PC-3 (cell line): ENCODE measurements around the gene SIPA1L3. TPM values are rescaled to one million over a fixed set of nuclear protein-coding genes. Genes with fewer than 3 reads are reported as not detected.

ENCODE experiments used
- ATAC-seq: fragments of 200-7000 bp; cut with Tn5 transposase; 2 replicates; pipeline ENCODE4 v1.9.1; 2020; ENCODE audit warnings: mild to moderate bottlenecking, moderate library complexity
- BruUV-seq: library from RNA; stranded (reverse); fragments of 400-500 nt; replicated peaks from 2 replicates; lab custom pipeline; 2021; lab: Mats Ljungman, UMichigan
- CTCF ChIA-PET: fragments of 300-600 bp; sonication (Branson Sonifier 250); formaldehyde crosslinking; loops from one replicate; lab custom pipeline; 2022; ENCODE audit warnings: antibody characterized with exemption; lab: Charles Lee
- POLR2A ChIA-PET: fragments of 300-600 bp; sonication (Branson Sonifier 250); formaldehyde crosslinking; loops from one replicate; lab custom pipeline; 2022; ENCODE audit warnings: antibody characterized with exemption; ENCODE audit not compliant: unreplicated experiment; lab: Charles Lee
- DNase-seq: peaks from one replicate; pipeline ENCODE4 v3.0.0-alpha.2; 2015
- H2AFZ ChIP-seq: fragments of 300-600 bp; sonication (generic); 2 replicates; pipeline ENCODE4 v1.6.0; 2016; ENCODE audit warnings: antibody characterized with exemption, low read length
- H3F3A ChIP-seq: fragments of 300-600 bp; sonication (generic); one replicate; pipeline ENCODE4 v1.6.0; 2017; ENCODE audit warnings: antibody characterized with exemption, low read length, control low read depth, mild to moderate bottlenecking; ENCODE audit not compliant: unreplicated experiment
- H3K27ac ChIP-seq: fragments of 300-600 bp; sonication (generic); 2 replicates; pipeline ENCODE4 v1.5.1; 2016; ENCODE audit warnings: mild to moderate bottlenecking, low read length
- H3K27me3 ChIP-seq: fragments of 300-600 bp; sonication (generic); 2 replicates; pipeline ENCODE4 v1.6.1; 2016; ENCODE audit warnings: low read length, mixed read lengths
- H3K36me3 ChIP-seq: fragments of 300-600 bp; sonication (generic); 2 replicates; pipeline ENCODE4 v1.6.1; 2016; ENCODE audit warnings: low read depth, mixed run types, low read length, mixed read lengths
- H3K4me1 ChIP-seq: fragments of 300-600 bp; sonication (generic); 2 replicates; pipeline ENCODE4 v1.5.1; 2016; ENCODE audit warnings: low read length; ENCODE audit not compliant: insufficient read depth
- H3K4me2 ChIP-seq: fragments of 300-600 bp; sonication (generic); 2 replicates; pipeline ENCODE4 v1.6.0; 2016; ENCODE audit warnings: low read length
- H3K4me3 ChIP-seq: fragments of 300-600 bp; sonication (generic); 2 replicates; pipeline ENCODE4 v1.5.1; 2016; ENCODE audit warnings: mild to moderate bottlenecking, low read length, mixed read lengths
- H3K79me2 ChIP-seq: fragments of 300-600 bp; sonication (generic); 2 replicates; pipeline ENCODE4 v1.6.1; 2017; ENCODE audit warnings: low read length, mixed read lengths
- H3K9ac ChIP-seq: fragments of 300-600 bp; sonication (generic); 2 replicates; pipeline ENCODE4 v1.6.0; 2016; ENCODE audit warnings: mild to moderate bottlenecking, low read length
- H3K9me2 ChIP-seq: fragments of 300-600 bp; sonication (generic); replicated peaks from 2 replicates; pipeline ENCODE4 v1.6.1; 2016; ENCODE audit warnings: mixed run types, low read length, mixed read lengths
- H3K9me3 ChIP-seq: fragments of 300-600 bp; sonication (generic); 2 replicates; pipeline ENCODE4 v1.6.1; 2016; ENCODE audit warnings: low read length, mixed read lengths
- H4K20me1 ChIP-seq: fragments of 300-600 bp; sonication (generic); 2 replicates; pipeline ENCODE4 v1.6.1; 2016; ENCODE audit warnings: low read length, mixed read lengths
- CTCF ChIP-seq: fragments of 300-600 bp; sonication (generic); conservative IDR thresholded peaks from 2 replicates; pipeline ENCODE4 v1.5.1; 2017; ENCODE audit warnings: antibody characterized with exemption, low read depth, mild to moderate bottlenecking, low read length
- EZH2 ChIP-seq: fragments of 300-600 bp; sonication (generic); IDR thresholded peaks from one replicate; pipeline ENCODE4 v1.6.1; 2017; ENCODE audit warnings: antibody characterized with exemption, mild to moderate bottlenecking, low read length; ENCODE audit not compliant: unreplicated experiment
- EZH2phosphoT487 ChIP-seq: fragments of 300-600 bp; sonication (generic); IDR thresholded peaks from 2 replicates; pipeline ENCODE4 v1.6.1; 2018; ENCODE audit warnings: mild to moderate bottlenecking, antibody characterized with exemption, low read length, borderline replicate concordance
- intact Hi-C: fragments of 100-400 bp; cut with micrococcal nuclease; formaldehyde crosslinking; loops from 2 replicates; pipeline ENCODE4 v1.9.0; 2023
- total RNA-seq: library from RNA; depleted of rRNA; stranded (reverse); fragments of >200 nt; gene quantifications from 2 replicates; pipeline ENCODE4 v1.2.3, GENCODE V29; 2014

SIPA1L3 gene
- total RNA-seq, 1 experiment from 2014 or later, result 38.7 TPM

- TF ChIP-seq EZH2phosphoT487 (no peak), EZH2 (no peak), CTCF (no peak)
- BruUV-seq, result TSS peak; percentile 63
- peaks cover 59% of the 10 kb centered on the region for H3K79me2 ChIP-seq
Measured at GRCh38 chr19:37907735-37908455, 887 bp downstream of the SIPA1L3 start.

GRCh38 chr19:37909661-37910199 lies 2.7 kb downstream of the SIPA1L3 start:
- no peak overlapping the region for H2AFZ ChIP-seq
- peak overlapping the region; percentile 95; the same call in 1 of the 2 replicates for H3K4me3 ChIP-seq
- DNase-seq (no peak), ATAC-seq (no peak)
- no peak overlapping the region for H3K9ac ChIP-seq
- TF ChIP-seq EZH2 (no peak), EZH2phosphoT487 (no peak), CTCF (no peak)
- H3K4me1 ChIP-seq, result peaks cover 21% of the 10 kb centered on the region
- H4K20me1 ChIP-seq, result no peaks in the 10 kb centered on the region
- peak overlapping the region; percentile 88 for H3K4me2 ChIP-seq
- H3K27ac ChIP-seq, result no peak overlapping the region
- ChIA-PET POLR2A (no interaction called here), CTCF (no interaction called here)
- no peaks in the 10 kb centered on the region for H3F3A ChIP-seq
- no peaks in the 10 kb centered on the region for H3K9me2 ChIP-seq
- intact Hi-C loops, result no loop called here
- H3K79me2 ChIP-seq, result peaks cover 75% of the 10 kb centered on the region
- no peaks in the 10 kb centered on the region for H3K9me3 ChIP-seq
- no TSS peak for BruUV-seq
- H3K36me3 ChIP-seq, result no peaks in the 10 kb centered on the region
- H3K27me3 ChIP-seq, result no peaks in the 10 kb centered on the region

More at GRCh38 chr19:37907735-37908455, 887 bp downstream of the SIPA1L3 start:
- Histone ChIP-seq H3K9ac (peak overlapping the region; percentile 87), H3K9me2 (no peaks in the 10 kb centered on the region), H2AFZ (peak overlapping the region; percentile 75), H3K4me1 (peaks cover 21% of the 10 kb centered on the region), H3F3A (no peaks in the 10 kb centered on the region), H3K27me3 (no peaks in the 10 kb centered on the region), H3K27ac (no peak overlapping the region), H4K20me1 (no peaks in the 10 kb centered on the region), H3K4me2 (peak overlapping the region; percentile 88), H3K9me3 (no peaks in the 10 kb centered on the region), H3K4me3 (peak overlapping the region; percentile 95), H3K36me3 (no peaks in the 10 kb centered on the region)
- ATAC-seq, result no peak
- ChIA-PET CTCF (interaction anchor here (0.6 kb wide), 1 partner anchor 323 kb away, joined by 3 read pairs; no protein-coding TSS in a partner anchor), POLR2A (interaction anchor here (0.5 kb wide), 1 partner anchor 24 kb away, joined by 3 read pairs; no protein-coding TSS in a partner anchor)
- intact Hi-C loops, result loop anchor here (2.0 kb wide), 2 partner anchors 25 to 91 kb away; no protein-coding TSS in a partner anchor
- DNase-seq, result peak; percentile 4
